Ishikawa (cell line): ENCODE measurements around the gene MICALL2.

Source experiments
- CEBPB ChIP-seq: IDR thresholded peaks from 2 replicates; pipeline ENCODE4 v1.6.1; 2012
- CREB1 ChIP-seq: IDR thresholded peaks from 2 replicates; pipeline ENCODE4 v1.6.1; 2012; ENCODE audit warnings: low read depth
- EGR1 ChIP-seq: IDR thresholded peaks from 2 replicates; pipeline ENCODE4 v1.6.1; 2012
- EP300 ChIP-seq: IDR thresholded peaks from 2 replicates; pipeline ENCODE4 v1.6.1; 2012; ENCODE audit warnings: borderline replicate concordance
- FOXM1 ChIP-seq: IDR thresholded peaks from 2 replicates; pipeline ENCODE4 v1.6.1; 2012; ENCODE audit warnings: low read depth, borderline replicate concordance
- NFIC ChIP-seq: IDR thresholded peaks from 2 replicates; pipeline ENCODE4 v1.6.1; 2012
- RAD21 ChIP-seq: IDR thresholded peaks from 2 replicates; pipeline ENCODE4 v1.6.1; 2012; ENCODE audit warnings: low read depth
- TAF1 ChIP-seq: IDR thresholded peaks from 2 replicates; pipeline ENCODE4 v1.6.1; 2012; ENCODE audit warnings: low read depth, mild to moderate bottlenecking
- TCF12 ChIP-seq: IDR thresholded peaks from 2 replicates; pipeline ENCODE4 v1.6.1; 2012; ENCODE audit warnings: low read depth
- TEAD4 ChIP-seq: IDR thresholded peaks from 2 replicates; pipeline ENCODE4 v1.6.1; 2012
- YY1 ChIP-seq: IDR thresholded peaks from 2 replicates; pipeline ENCODE4 v1.6.1; 2012; ENCODE audit warnings: low read depth
- ZBTB7A ChIP-seq: IDR thresholded peaks from 2 replicates; pipeline ENCODE4 v1.6.1; 2012; ENCODE audit warnings: low read depth
- TF ChIP-seq, protein P1 (sequence below): IDR thresholded peaks from 2 replicates; pipeline ENCODE4 v1.6.1; 2012
- TF ChIP-seq, protein P2 (sequence below): IDR thresholded peaks from 2 replicates; pipeline ENCODE4 v1.6.1; 2012; ENCODE audit warnings: low read depth, mild to moderate bottlenecking
- TF ChIP-seq, protein P3 (sequence below): IDR thresholded peaks from 2 replicates; pipeline ENCODE4 v1.6.1; 2012

Gene MICALL2

DNA sequence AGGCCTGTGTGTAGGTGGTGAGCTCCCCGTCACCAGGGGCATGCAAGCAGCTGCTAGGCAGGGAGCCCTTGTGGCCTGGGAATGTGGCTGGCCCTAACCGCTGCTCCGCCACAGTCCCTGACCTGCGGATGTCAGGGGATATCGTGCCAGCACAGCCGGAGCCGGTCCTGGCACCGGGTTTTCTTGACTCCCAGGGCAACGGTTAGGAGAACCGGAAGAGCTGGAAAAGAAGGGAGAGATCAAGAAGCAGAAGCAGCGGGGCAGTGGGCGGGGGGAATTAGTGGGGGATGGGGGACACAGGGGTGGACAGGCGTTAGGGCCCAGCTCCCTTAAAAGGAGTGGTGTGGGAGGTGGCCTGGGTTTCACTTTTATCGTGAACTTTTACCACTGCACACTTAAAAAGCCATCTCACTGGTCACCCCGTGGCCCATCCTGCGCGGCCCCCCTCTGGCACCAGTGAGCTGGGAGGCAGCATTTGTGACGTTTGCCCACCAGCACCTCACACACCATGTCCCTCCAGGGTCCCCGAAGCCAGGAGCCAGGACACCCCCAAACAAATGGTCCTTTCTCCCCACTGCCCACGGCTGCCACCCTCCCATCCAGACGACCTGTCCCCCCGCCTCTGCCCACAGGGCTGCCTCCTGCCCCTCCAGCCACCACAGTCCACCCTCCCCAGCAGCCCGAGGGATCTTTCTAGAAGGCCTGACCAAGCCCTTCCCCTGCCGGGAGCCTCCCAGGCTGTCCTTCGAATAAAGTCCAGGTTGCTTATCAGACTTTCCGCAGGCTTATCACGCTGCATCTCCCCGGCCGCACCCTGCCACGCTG is 1.8 kb upstream of the MICALL2 start:
- TF ChIP-seq, protein P1, sequence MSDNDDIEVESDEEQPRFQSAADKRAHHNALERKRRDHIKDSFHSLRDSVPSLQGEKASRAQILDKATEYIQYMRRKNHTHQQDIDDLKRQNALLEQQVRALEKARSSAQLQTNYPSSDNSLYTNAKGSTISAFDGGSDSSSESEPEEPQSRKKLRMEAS = peak; percentile 39; the same call in 1 of the 2 replicates
- TF ChIP-seq, protein P2, sequence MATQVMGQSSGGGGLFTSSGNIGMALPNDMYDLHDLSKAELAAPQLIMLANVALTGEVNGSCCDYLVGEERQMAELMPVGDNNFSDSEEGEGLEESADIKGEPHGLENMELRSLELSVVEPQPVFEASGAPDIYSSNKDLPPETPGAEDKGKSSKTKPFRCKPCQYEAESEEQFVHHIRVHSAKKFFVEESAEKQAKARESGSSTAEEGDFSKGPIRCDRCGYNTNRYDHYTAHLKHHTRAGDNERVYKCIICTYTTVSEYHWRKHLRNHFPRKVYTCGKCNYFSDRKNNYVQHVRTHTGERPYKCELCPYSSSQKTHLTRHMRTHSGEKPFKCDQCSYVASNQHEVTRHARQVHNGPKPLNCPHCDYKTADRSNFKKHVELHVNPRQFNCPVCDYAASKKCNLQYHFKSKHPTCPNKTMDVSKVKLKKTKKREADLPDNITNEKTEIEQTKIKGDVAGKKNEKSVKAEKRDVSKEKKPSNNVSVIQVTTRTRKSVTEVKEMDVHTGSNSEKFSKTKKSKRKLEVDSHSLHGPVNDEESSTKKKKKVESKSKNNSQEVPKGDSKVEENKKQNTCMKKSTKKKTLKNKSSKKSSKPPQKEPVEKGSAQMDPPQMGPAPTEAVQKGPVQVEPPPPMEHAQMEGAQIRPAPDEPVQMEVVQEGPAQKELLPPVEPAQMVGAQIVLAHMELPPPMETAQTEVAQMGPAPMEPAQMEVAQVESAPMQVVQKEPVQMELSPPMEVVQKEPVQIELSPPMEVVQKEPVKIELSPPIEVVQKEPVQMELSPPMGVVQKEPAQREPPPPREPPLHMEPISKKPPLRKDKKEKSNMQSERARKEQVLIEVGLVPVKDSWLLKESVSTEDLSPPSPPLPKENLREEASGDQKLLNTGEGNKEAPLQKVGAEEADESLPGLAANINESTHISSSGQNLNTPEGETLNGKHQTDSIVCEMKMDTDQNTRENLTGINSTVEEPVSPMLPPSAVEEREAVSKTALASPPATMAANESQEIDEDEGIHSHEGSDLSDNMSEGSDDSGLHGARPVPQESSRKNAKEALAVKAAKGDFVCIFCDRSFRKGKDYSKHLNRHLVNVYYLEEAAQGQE = no peak

DNA sequence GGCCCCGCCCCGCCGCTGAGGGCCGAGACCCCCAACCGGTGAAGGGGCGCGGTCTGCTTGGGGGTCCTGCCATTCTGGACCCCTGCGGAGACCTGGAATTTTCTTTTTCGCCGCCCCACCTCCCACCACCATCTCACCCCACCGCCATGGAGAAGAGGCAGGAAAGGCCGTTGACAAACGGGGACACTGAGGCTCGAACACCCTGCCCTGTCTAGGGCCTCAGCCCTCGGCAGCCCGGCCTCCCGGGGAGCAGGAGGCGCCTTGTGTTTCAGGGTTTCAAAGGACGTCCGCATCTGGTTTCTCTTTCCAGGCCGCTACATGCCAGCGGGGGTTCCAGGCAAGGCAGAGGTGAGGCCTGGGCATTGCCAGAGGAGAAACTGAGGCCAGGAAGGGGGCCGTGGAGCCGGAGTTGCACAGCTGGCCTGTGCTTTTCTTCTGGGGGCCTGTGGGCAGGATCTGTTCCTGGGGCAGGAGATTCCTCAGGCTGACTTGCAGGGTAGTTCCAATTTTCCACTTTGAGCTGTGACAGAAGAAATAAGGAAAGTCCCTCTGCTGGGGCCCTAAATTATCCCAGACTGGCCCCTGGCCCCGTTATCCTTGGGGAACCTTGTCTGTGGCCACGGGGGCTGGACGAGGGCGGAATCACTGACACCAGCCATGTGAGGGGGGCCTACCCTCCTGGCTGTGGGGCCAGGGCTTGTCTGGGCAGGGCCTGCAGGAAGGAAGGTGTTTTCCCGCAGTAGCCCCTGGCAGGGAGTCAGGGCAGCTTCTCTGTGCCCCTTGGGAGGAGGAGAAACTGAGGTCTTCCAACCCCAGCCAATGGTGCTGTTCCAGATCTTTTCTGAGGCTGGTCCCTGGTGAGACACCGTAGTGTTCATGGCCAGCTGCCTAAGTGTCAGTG is 900 bp upstream of the MICALL2 start:
- TF ChIP-seq, protein P2 = no peak
- peak; percentile 87 for TF ChIP-seq ZBTB7A

DNA sequence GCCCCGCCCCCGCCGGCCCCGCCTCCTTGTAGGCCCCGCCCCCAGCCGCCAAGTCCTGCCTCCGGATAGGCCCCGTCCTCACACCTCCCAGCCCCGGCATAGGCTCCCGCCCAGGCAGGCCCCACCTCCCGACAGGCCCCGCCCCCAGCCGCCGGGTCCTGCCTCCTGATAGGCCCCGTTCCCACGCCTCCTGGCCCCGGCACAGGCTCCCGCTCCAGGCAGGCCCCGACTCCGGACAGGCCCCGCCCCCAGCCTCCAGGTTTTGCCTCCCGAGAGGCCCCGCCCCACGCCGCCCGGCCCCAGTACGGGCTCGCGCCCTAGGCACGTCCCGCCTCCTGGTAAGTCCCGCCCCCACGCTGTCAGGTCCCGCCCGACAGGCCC is 232 bp upstream of the MICALL2 start:
- TF ChIP-seq YY1 = no peak
- TF ChIP-seq TAF1 = no peak
- no peak for TF ChIP-seq CREB1
- TF ChIP-seq TCF12 = no peak
- no peak for TF ChIP-seq EGR1
- no peak for TF ChIP-seq RAD21
- TF ChIP-seq, protein P2 = no peak
- no peak for TF ChIP-seq EP300
- no peak for TF ChIP-seq NFIC
- no peak for TF ChIP-seq FOXM1
- TF ChIP-seq, protein P3, sequence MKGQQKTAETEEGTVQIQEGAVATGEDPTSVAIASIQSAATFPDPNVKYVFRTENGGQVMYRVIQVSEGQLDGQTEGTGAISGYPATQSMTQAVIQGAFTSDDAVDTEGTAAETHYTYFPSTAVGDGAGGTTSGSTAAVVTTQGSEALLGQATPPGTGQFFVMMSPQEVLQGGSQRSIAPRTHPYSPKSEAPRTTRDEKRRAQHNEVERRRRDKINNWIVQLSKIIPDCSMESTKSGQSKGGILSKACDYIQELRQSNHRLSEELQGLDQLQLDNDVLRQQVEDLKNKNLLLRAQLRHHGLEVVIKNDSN = no peak
- TF ChIP-seq ZBTB7A = no peak
- TF ChIP-seq, protein P1 = no peak
- no peak for TF ChIP-seq CEBPB
- no peak for TF ChIP-seq TEAD4

DNA sequence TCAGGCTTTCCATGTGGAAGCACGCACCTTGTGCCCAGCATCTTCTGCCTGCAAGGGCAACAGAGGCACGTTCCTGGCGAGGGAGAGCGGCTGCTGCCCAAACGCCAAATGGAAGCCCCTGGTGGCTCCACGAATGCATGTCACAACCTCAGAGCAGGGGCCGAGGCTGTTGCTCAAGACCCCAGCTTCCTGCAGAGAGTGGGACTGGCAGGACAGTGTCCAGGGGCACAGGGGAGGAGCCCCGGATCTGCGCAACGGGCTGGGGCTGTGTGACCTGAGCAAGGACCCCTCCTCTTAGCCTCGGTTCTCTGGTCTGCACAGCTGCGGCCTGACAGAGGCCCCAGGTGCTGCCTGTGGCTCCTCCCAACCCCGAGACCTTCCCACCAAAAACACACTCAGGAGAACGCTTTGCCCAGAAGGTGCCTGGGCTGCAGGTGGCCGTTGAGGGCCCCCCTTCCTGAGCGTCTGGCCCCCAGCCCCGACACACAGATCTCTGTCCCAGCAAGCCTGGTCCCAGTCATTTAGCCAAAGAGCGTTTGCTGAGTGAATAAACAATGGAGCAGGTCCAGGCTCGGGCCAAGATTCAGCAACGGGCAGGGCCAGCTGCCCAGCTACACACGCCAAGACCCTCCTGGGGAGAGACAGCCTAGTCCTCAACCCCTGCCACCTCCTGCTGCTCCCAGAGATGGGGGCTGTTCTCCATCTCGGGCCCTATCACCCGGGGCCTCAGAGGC is 1.2 kb downstream of the MICALL2 start:
- no peak for TF ChIP-seq YY1
- TF ChIP-seq, protein P1 = no peak
- TF ChIP-seq EP300 = no peak
- TF ChIP-seq NFIC = no peak
- no peak for TF ChIP-seq CEBPB
- no peak for TF ChIP-seq TAF1
- TF ChIP-seq FOXM1 = no peak
- no peak for TF ChIP-seq RAD21
- TF ChIP-seq, protein P2 = no peak
- TF ChIP-seq, protein P3 = no peak
